Urinary bladder (tissue), 4 donors: Measurements from ENCODE around the gene SOX3. TPM values are rescaled to one million over a fixed set of nuclear protein-coding genes. Genes with fewer than 3 reads are reported as not detected.

Experiments used
- DNase-seq: peaks from one replicate; pipeline ENCODE4 v3.0.0-alpha.2; 2015; ENCODE audit errors: extremely low spot score
- H3K27ac ChIP-seq: one replicate; pipeline ENCODE4 v1.5.1; 2013; ENCODE audit warnings: low read depth, mild to moderate bottlenecking, moderate library complexity
- H3K36me3 ChIP-seq: one replicate; pipeline ENCODE4 v1.6.1; 2013; ENCODE audit warnings: mild to moderate bottlenecking, moderate library complexity; ENCODE audit not compliant: insufficient read depth
- H3K4me1 ChIP-seq: one replicate; pipeline ENCODE4 v1.6.1; 2013; ENCODE audit warnings: mild to moderate bottlenecking, moderate library complexity; ENCODE audit not compliant: insufficient read depth
- H3K4me3 ChIP-seq: one replicate; pipeline ENCODE4 v1.5.1; 2013; ENCODE audit warnings: low read depth, low read length
- WGBS: extraction: QIAGEN DNeasy Blood & Tissue Kit; methylation state at CpG from one replicate; pipeline ENCODE4 v1.1.7; 2013; 5-methylcytosine and 5-hydroxymethylcytosine counted together
- polyA plus RNA-seq: library from polyadenylated mRNA; stranded (reverse); fragments of 200-250 nt; gene quantifications from one replicate; pipeline ENCODE4 v1.2.3, GENCODE V29; 2013
- total RNA-seq: library from RNA; depleted of rRNA; stranded (reverse); fragments of >200 nt; gene quantifications from one replicate; pipeline ENCODE4 v1.2.3, GENCODE V29; 2014
- donor health status: healthy with polysubstance abuse.
- donor health status: healthy.

The SOX3 gene
- total RNA-seq (not detected), polyA plus RNA-seq (not detected)

GRCh38 chrX:140504371-140505324 is at the start of gene SOX3:
TSS of gene SOX3 (minus strand) at chrX:140505069. CDS start at chrX:140505060, 9 bp downstream.
- Histone ChIP-seq H3K36me3 (no peaks in the 10 kb centered on the region), H3K4me1 (peaks cover 1% of the 10 kb centered on the region), H3K27ac (no peak within 1 kb of the TSS), H3K4me3 (peak within 1 kb of the TSS; percentile 31)
- WGBS: 2% methylated on average over 87 of the region's 87 CpGs
- DNase-seq: no peak

- Histone ChIP-seq H3K27ac (no peak overlapping the region), H3K4me3 (no peak overlapping the region), H3K4me1 (no peaks in the 10 kb centered on the region), H3K36me3 (no peaks in the 10 kb centered on the region)
- 95% methylated on average over 1 of the region's 1 CpG for WGBS
- DNase-seq: no peak
These were observed 44.1 kb upstream of the SOX3 start for GRCh38 chrX:140548985-140549384.

GRCh38 chrX:140526171-140526570 is 21.3 kb upstream of the SOX3 start:
- no peaks in the 10 kb centered on the region for H3K36me3 ChIP-seq
- H3K4me1 ChIP-seq: no peaks in the 10 kb centered on the region
- 44% methylated on average over 5 of the region's 5 CpGs for WGBS
- H3K27ac ChIP-seq: no peak overlapping the region
- DNase-seq: no peak
- no peak overlapping the region for H3K4me3 ChIP-seq

- 24% methylated on average over 2 of the region's 2 CpGs for WGBS
- no peak for DNase-seq
- no peak overlapping the region for H3K27ac ChIP-seq
- no peaks in the 10 kb centered on the region for H3K4me1 ChIP-seq
- no peak overlapping the region for H3K4me3 ChIP-seq
- no peaks in the 10 kb centered on the region for H3K36me3 ChIP-seq
These were observed 20.6 kb upstream of the SOX3 start for GRCh38 chrX:140525448-140525847.

- no peak for DNase-seq
- Histone ChIP-seq H3K27ac (no peak overlapping the region), H3K36me3 (no peaks in the 10 kb centered on the region), H3K4me3 (no peak overlapping the region), H3K4me1 (no peaks in the 10 kb centered on the region)
- WGBS: 31% methylated on average over 2 of the region's 2 CpGs
These were observed 19.7 kb upstream of the SOX3 start for GRCh38 chrX:140524556-140524955.

- no peaks in the 10 kb centered on the region for H3K36me3 ChIP-seq
- DNase-seq: no peak
- no peaks in the 10 kb centered on the region for H3K4me1 ChIP-seq
- H3K27ac ChIP-seq: no peak overlapping the region
- no peak overlapping the region for H3K4me3 ChIP-seq
- 44% methylated on average over 5 of the region's 5 CpGs for WGBS
These were observed 16.5 kb upstream of the SOX3 start for GRCh38 chrX:140521393-140521792.

GRCh38 chrX:140514554-140514953 is 9.7 kb upstream of the SOX3 start:
- 81% methylated on average over 1 of the region's 1 CpG for WGBS
- Histone ChIP-seq H3K36me3 (no peaks in the 10 kb centered on the region), H3K27ac (no peak overlapping the region), H3K4me3 (no peak overlapping the region), H3K4me1 (no peaks in the 10 kb centered on the region)
- no peak for DNase-seq

- DNase-seq: no peak
- 4% methylated on average over 38 of the region's 42 CpGs for WGBS
- no peaks in the 10 kb centered on the region for H3K4me1 ChIP-seq
- H3K4me3 ChIP-seq: no peak overlapping the region
- H3K27ac ChIP-seq: no peak overlapping the region
- no peaks in the 10 kb centered on the region for H3K36me3 ChIP-seq
These were observed 6.0 kb upstream of the SOX3 start for GRCh38 chrX:140510895-140511295.

- Histone ChIP-seq H3K4me1 (no peaks in the 10 kb centered on the region), H3K4me3 (no peak overlapping the region), H3K36me3 (no peaks in the 10 kb centered on the region), H3K27ac (no peak overlapping the region)
- DNase-seq: no peak
- 5% methylated on average over 12 of the region's 12 CpGs for WGBS
These were observed 5.4 kb upstream of the SOX3 start for GRCh38 chrX:140510306-140510676.

- Histone ChIP-seq H3K36me3 (no peaks in the 10 kb centered on the region), H3K4me1 (no peaks in the 10 kb centered on the region), H3K27ac (no peak overlapping the region), H3K4me3 (no peak overlapping the region)
- DNase-seq: no peak
- 7% methylated on average over 30 of the region's 30 CpGs for WGBS
These were observed 4.8 kb upstream of the SOX3 start for GRCh38 chrX:140509468-140510305.

GRCh38 chrX:140508958-140509357 is 4.1 kb upstream of the SOX3 start:
- H3K4me3 ChIP-seq: no peak overlapping the region

GRCh38 chrX:140507982-140508305 is 3.1 kb upstream of the SOX3 start:
- Histone ChIP-seq H3K27ac (no peak overlapping the region), H3K36me3 (no peaks in the 10 kb centered on the region), H3K4me3 (no peak overlapping the region), H3K4me1 (peaks cover 1% of the 10 kb centered on the region)
- no peak for DNase-seq
- under 1% methylated on average over 23 of the region's 23 CpGs for WGBS

More at GRCh38 chrX:140508958-140509357, 4.1 kb upstream of the SOX3 start:
- DNase-seq: no peak
- no peak overlapping the region for H3K27ac ChIP-seq
- WGBS: 9% methylated on average over 16 of the region's 16 CpGs
- H3K36me3 ChIP-seq: no peaks in the 10 kb centered on the region
- no peaks in the 10 kb centered on the region for H3K4me1 ChIP-seq

GRCh38 chrX:140507223-140507981 is 2.5 kb upstream of the SOX3 start:
- Histone ChIP-seq H3K27ac (no peak overlapping the region), H3K4me3 (no peak overlapping the region), H3K4me1 (peaks cover 1% of the 10 kb centered on the region), H3K36me3 (no peaks in the 10 kb centered on the region)
- WGBS: 2% methylated on average over 36 of the region's 36 CpGs
- no peak for DNase-seq
